Panc1 (cell line): Measurements from ENCODE around the gene GDPD3. TPM values are rescaled to one million over a fixed set of nuclear protein-coding genes. Genes with fewer than 3 reads are reported as not detected.
A peak's percentile ranks its signal among the peaks of the same experiment; 100 is the strongest.

Experiments
- ATAC-seq: fragments of 200-7000 bp; cut with Tn5 transposase; 2 replicates; pipeline ENCODE4 v1.9.1; 2020; ENCODE audit warnings: mild to moderate bottlenecking, moderate library complexity
- BruUV-seq: library from RNA; stranded (reverse); fragments of 400-500 nt; replicated peaks from 2 replicates; lab custom pipeline; 2021; lab: Mats Ljungman, UMichigan
- CTCF ChIA-PET: fragments of 300-600 bp; sonication (Branson Sonifier 250); formaldehyde crosslinking; loops from one replicate; lab custom pipeline; 2022; ENCODE audit warnings: antibody characterized with exemption; lab: Charles Lee
- POLR2A ChIA-PET: fragments of 300-600 bp; sonication (Branson Sonifier 250); formaldehyde crosslinking; loops from one replicate; lab custom pipeline; 2022; ENCODE audit warnings: antibody characterized with exemption; lab: Charles Lee
- DNase-seq: peaks from one replicate; pipeline ENCODE4 v3.0.0-alpha.2; 2010; ENCODE audit warnings: low read depth, low spot score
- H3K27ac ChIP-seq: 2 replicates; pipeline ENCODE4 v1.5.1; 2011; ENCODE audit warnings: mild to moderate bottlenecking, low read length, inconsistent platforms
- H3K27me3 ChIP-seq: fragments of 200-500 bp; sonication (Bioruptor generic); 2 replicates; pipeline ENCODE4 v1.6.0; 2014; ENCODE audit warnings: low read length, inconsistent platforms; ENCODE audit not compliant: control insufficient read depth, insufficient read depth
- H3K36me3 ChIP-seq: fragments of 200-500 bp; sonication (Bioruptor generic); 2 replicates; pipeline ENCODE4 v1.5.1; 2014; ENCODE audit warnings: inconsistent platforms, mild to moderate bottlenecking, low read length, moderate library complexity; ENCODE audit not compliant: control insufficient read depth, insufficient read depth
- H3K4me1 ChIP-seq: 2 replicates; pipeline ENCODE4 v1.5.1; 2011; ENCODE audit warnings: inconsistent platforms, mild to moderate bottlenecking, low read length, moderate library complexity; ENCODE audit not compliant: control insufficient read depth, insufficient read depth
- H3K4me3 ChIP-seq, 2 experiments: 2 replicates each; pipeline ENCODE4 v1.5.1; 2011 to 2012; ENCODE audit warnings: low read depth in 2 of 2, low read length in 2 of 2, mild to moderate bottlenecking in 2 of 2, inconsistent platforms in 1 of 2, moderate library complexity in 1 of 2
- H3K9me3 ChIP-seq: fragments of 200-500 bp; sonication (Bioruptor generic); 2 replicates; pipeline ENCODE4 v1.5.1; 2014; ENCODE audit warnings: low read depth, mild to moderate bottlenecking, inconsistent platforms, low read length, moderate library complexity; ENCODE audit not compliant: control insufficient read depth, insufficient read depth
- CTCF ChIP-seq: fragments of 450-650 bp; IDR thresholded peaks from 2 replicates; pipeline ENCODE4 v1.5.1; 2017; ENCODE audit warnings: mild to moderate bottlenecking
- POLR2AphosphoS5 ChIP-seq: IDR thresholded peaks from 2 replicates; pipeline ENCODE4 v1.6.1; 2012; ENCODE audit warnings: mild to moderate bottlenecking, low read depth, low read length, moderate library complexity
- REST ChIP-seq, 2 experiments: IDR thresholded peaks; 2 replicates each; pipeline ENCODE4 v1.6.1; 2011 to 2012; ENCODE audit warnings: low read depth in 2 of 2, control low read depth in 1 of 2, low read length in 1 of 2, mild to moderate bottlenecking in 1 of 2, moderate library complexity in 1 of 2; ENCODE audit not compliant: insufficient read depth in 1 of 2
- SIN3A ChIP-seq: IDR thresholded peaks from 2 replicates; pipeline ENCODE4 v1.6.1; 2012; ENCODE audit warnings: low read depth, mild to moderate bottlenecking, low read length, moderate library complexity, borderline replicate concordance; ENCODE audit not compliant: insufficient read depth
- TCF7L2 ChIP-seq: IDR thresholded peaks from 2 replicates; pipeline ENCODE4 v1.6.1; 2011; ENCODE audit warnings: mild to moderate bottlenecking, low read depth, low read length, inconsistent platforms
- in situ Hi-C: cut with HindIII; loops from 2 replicates; pipeline ENCODE4 v1.10.0; 2016; ENCODE audit warnings: low sequenced_read_pairs, low pct_unique_long_range_greater_than_20kb
- intact Hi-C: fragments of 100-400 bp; cut with micrococcal nuclease; formaldehyde crosslinking; loops from one replicate; pipeline ENCODE4 v1.10.0; 2022; ENCODE audit not compliant: unreplicated experiment
- total RNA-seq: library from RNA; stranded (reverse); gene quantifications from one replicate; pipeline ENCODE4 v1.2.1, GENCODE V29; 2021; ENCODE audit not compliant: unreplicated experiment

GDPD3 gene
- total RNA-seq, 1 experiment from 2014 or later = 2.5 TPM

GRCh38 chr16:30076276-30076791, 37.0 kb downstream of the GDPD3 start:
- no peaks in the 10 kb centered on the region for H3K27me3 ChIP-seq
- intact Hi-C loops = no loop called here
- ATAC-seq (peak; percentile 13), DNase-seq (no peak)
- POLR2A ChIA-PET = interaction anchor here (0.6 kb wide), 1 partner anchor 105 kb away, joined by 13 read pairs; no protein-coding TSS in a partner anchor
- BruUV-seq = no TSS peak
- in situ Hi-C loops = no loop called here
- H3K36me3 ChIP-seq = peaks cover 9% of the 10 kb centered on the region
- H3K27ac ChIP-seq = peak overlapping the region; percentile 92
- CTCF ChIA-PET = no interaction called here
- peak overlapping the region; percentile 87 to 88 for H3K4me3 ChIP-seq
- no peaks in the 10 kb centered on the region for H3K9me3 ChIP-seq
- peaks cover 13% of the 10 kb centered on the region for H3K4me1 ChIP-seq
- TF ChIP-seq TCF7L2 = no peak
- no peak for TF ChIP-seq CTCF
- TF ChIP-seq POLR2AphosphoS5 = no peak
- TF ChIP-seq SIN3A = no peak
- no peak for TF ChIP-seq REST (IDR thresholded peaks at IDR 0.05; ENCODE audit: insufficient read depth in 1 of 2, low read depth in 2 of 2, low read length in 1 of 2)

GRCh38 chr16:30075503-30076275, 37.6 kb downstream of the GDPD3 start, which contains the start of gene PPP4C:
TSS of gene PPP4C (plus strand) at chr16:30075994. CDS start at chr16:30076378, 384 bp downstream.
- Histone ChIP-seq H3K9me3 (no peaks in the 10 kb centered on the region), H3K27ac (peak within 1 kb of the TSS; percentile 92), H3K4me3 (peak within 1 kb of the TSS; percentile 87 to 88), H3K4me1 (peaks cover 13% of the 10 kb centered on the region), H3K27me3 (no peaks in the 10 kb centered on the region), H3K36me3 (peaks cover 9% of the 10 kb centered on the region)
- POLR2A ChIA-PET = no interaction called here
- peak; percentile 93 for ATAC-seq
- DNase-seq = no peak
- in situ Hi-C loops = no loop called here
- no peak for TF ChIP-seq CTCF
- 0 out of 2 replicates have a peak, but pooled peaks have one; percentile 23 for TF ChIP-seq TCF7L2
- peak; percentile 98 for TF ChIP-seq POLR2AphosphoS5
- TF ChIP-seq SIN3A = peak; percentile 66; the same call in 1 of the 2 replicates
- no peak for TF ChIP-seq REST (IDR thresholded peaks at IDR 0.05; ENCODE audit: insufficient read depth in 1 of 2, low read depth in 2 of 2, low read length in 1 of 2)
- CTCF ChIA-PET = interaction anchor here (0.7 kb wide), 1 partner anchor 9 kb away, joined by 3 read pairs; no protein-coding TSS in a partner anchor
- intact Hi-C loops = no loop called here
- BruUV-seq = TSS peak; percentile 100
